Stimulated activated CD8-positive, alpha-beta memory T cell treated with anti-CD3 and anti-CD28 coated beads, Interleukin-2, amount 100 ng/mL, for 48 hours (primary cell): ENCODE results near the gene DNAJC24.
A peak's percentile ranks its signal among the peaks of the same experiment; 100 is the strongest.
"Not testable (repeated sequence)": the region's sequence is repeated elsewhere in the genome, so short reads cannot be mapped to it uniquely, and the experiment has no call there.

Experiments used
- DNase-seq, 2 donors: peaks; one replicate each; pipeline ENCODE4 v3.0.0-alpha.2; 2020; ENCODE audit warnings: low read depth in 2 of 2

DNAJC24 gene

GRCh38 chr11:31369348-31370329 lies at the start of gene DNAJC24, which contains the start of gene DCDC1:
Gene DNAJC24, plus strand, starts transcription at chr11:31369860. Its CDS starts 889 bp downstream, at chr11:31370749.
Gene DCDC1, minus strand, starts transcription at chr11:31369739. Its CDS starts 41,459 bp downstream, at chr11:31328280.
- DNase-seq = peak; percentile 84 to 90

- not testable (repeated sequence) for DNase-seq
These were observed 48.2 kb upstream of the DNAJC24 start for GRCh38 chr11:31321494-31321893.

GRCh38 chr11:31323145-31323544 lies 46.5 kb upstream of the DNAJC24 start:
- DNase-seq = no peak

GRCh38 chr11:31325160-31325559 lies 44.5 kb upstream of the DNAJC24 start:
- DNase-seq = no peak

GRCh38 chr11:31326470-31327148 lies 43.1 kb upstream of the DNAJC24 start:
- DNase-seq = no peak

GRCh38 chr11:31327417-31327816 lies 42.2 kb upstream of the DNAJC24 start:
- no peak for DNase-seq

- no peak for DNase-seq
These were observed 41.0 kb upstream of the DNAJC24 start for GRCh38 chr11:31328697-31329096.

GRCh38 chr11:31337806-31338205 lies 31.9 kb upstream of the DNAJC24 start:
- DNase-seq = no peak

GRCh38 chr11:31340903-31341572 lies 28.6 kb upstream of the DNAJC24 start:
- DNase-seq = no peak

GRCh38 chr11:31351168-31351567 lies 18.5 kb upstream of the DNAJC24 start:
- DNase-seq = no peak

- DNase-seq = no peak
These were observed 14.5 kb upstream of the DNAJC24 start for GRCh38 chr11:31355131-31355530.

- no peak for DNase-seq
These were observed 13.8 kb upstream of the DNAJC24 start for GRCh38 chr11:31355817-31356216.

GRCh38 chr11:31361743-31362142 lies 7.9 kb upstream of the DNAJC24 start:
- no peak for DNase-seq

GRCh38 chr11:31366795-31367194 lies 2.9 kb upstream of the DNAJC24 start:
- no peak for DNase-seq

- no peak for DNase-seq
These were observed 6.2 kb downstream of the DNAJC24 start for GRCh38 chr11:31375879-31376278.

GRCh38 chr11:31383116-31383515 lies 13.5 kb downstream of the DNAJC24 start:
- no peak for DNase-seq

GRCh38 chr11:31387379-31387778 lies 17.7 kb downstream of the DNAJC24 start:
- no peak for DNase-seq

- no peak for DNase-seq
These were observed 27.7 kb downstream of the DNAJC24 start for GRCh38 chr11:31397239-31397834.

- no peak for DNase-seq
These were observed 35.0 kb downstream of the DNAJC24 start for GRCh38 chr11:31404614-31405013.

- DNase-seq = no peak
These were observed 38.5 kb downstream of the DNAJC24 start for GRCh38 chr11:31408201-31408600.

GRCh38 chr11:31412946-31413345 lies 43.3 kb downstream of the DNAJC24 start:
- no peak for DNase-seq

GRCh38 chr11:31414338-31414737 lies 44.7 kb downstream of the DNAJC24 start:
- DNase-seq = no peak
